ENCODE data around the gene CR1. TPM values are rescaled to one million over a fixed set of nuclear protein-coding genes. Genes with fewer than 3 reads are reported as not detected.

The CR1 gene
- total RNA-seq, 2 donors from 2014 or later: 0.33 to 1.3 TPM

- no peak for DNase-seq
These were observed 149.7 kb downstream of the CR1 start for GRCh38 chr1:207645635-207646081.

GRCh38 chr1:207646171-207646570, 150.2 kb downstream of the CR1 start:
- DNase-seq (no peak), ATAC-seq (no peak)
- intact Hi-C loops (cut with DNase I): no loop called here
- no peak for TF ChIP-seq POLR2A (IDR thresholded peaks at IDR 0.05)
- TF ChIP-seq, protein P1, sequence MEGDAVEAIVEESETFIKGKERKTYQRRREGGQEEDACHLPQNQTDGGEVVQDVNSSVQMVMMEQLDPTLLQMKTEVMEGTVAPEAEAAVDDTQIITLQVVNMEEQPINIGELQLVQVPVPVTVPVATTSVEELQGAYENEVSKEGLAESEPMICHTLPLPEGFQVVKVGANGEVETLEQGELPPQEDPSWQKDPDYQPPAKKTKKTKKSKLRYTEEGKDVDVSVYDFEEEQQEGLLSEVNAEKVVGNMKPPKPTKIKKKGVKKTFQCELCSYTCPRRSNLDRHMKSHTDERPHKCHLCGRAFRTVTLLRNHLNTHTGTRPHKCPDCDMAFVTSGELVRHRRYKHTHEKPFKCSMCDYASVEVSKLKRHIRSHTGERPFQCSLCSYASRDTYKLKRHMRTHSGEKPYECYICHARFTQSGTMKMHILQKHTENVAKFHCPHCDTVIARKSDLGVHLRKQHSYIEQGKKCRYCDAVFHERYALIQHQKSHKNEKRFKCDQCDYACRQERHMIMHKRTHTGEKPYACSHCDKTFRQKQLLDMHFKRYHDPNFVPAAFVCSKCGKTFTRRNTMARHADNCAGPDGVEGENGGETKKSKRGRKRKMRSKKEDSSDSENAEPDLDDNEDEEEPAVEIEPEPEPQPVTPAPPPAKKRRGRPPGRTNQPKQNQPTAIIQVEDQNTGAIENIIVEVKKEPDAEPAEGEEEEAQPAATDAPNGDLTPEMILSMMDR (IDR thresholded peaks at IDR 0.05): no peak
- H3K27me3 ChIP-seq: no peaks in the 10 kb centered on the region
- H3K27ac ChIP-seq: no peak overlapping the region
- peaks cover 24% of the 10 kb centered on the region for H3K4me1 ChIP-seq
- no peaks in the 10 kb centered on the region for H3K9me3 ChIP-seq
- H3K36me3 ChIP-seq (replicated peaks in 1 of 2; ENCODE audit: insufficient read depth in 1 of 2, low read depth in 2 of 2): no peaks in the 10 kb centered on the region
- no peak overlapping the region for H3K4me3 ChIP-seq

More at GRCh38 chr1:207645635-207646081, 149.7 kb downstream of the CR1 start:
- H3K4me3 ChIP-seq: no peak overlapping the region
- no peak overlapping the region for H3K27ac ChIP-seq
- H3K27me3 ChIP-seq: no peaks in the 10 kb centered on the region
- ATAC-seq: no peak
- intact Hi-C loops (cut with DNase I): no loop called here
- peaks cover 24% of the 10 kb centered on the region for H3K4me1 ChIP-seq
- H3K36me3 ChIP-seq (replicated peaks in 1 of 2; ENCODE audit: insufficient read depth in 1 of 2, low read depth in 2 of 2): no peaks in the 10 kb centered on the region
- WGBS, 2 donors: 79 to 81% methylated on average over 9 to 17 of the region's 17 CpGs
- no peaks in the 10 kb centered on the region for H3K9me3 ChIP-seq
- TF ChIP-seq POLR2A (IDR thresholded peaks at IDR 0.05): no peak
- TF ChIP-seq, protein P1 (IDR thresholded peaks at IDR 0.05): no peak

GRCh38 chr1:207646944-207647579, 151.1 kb downstream of the CR1 start:
- Histone ChIP-seq H3K4me1 (peaks cover 24% of the 10 kb centered on the region), H3K36me3 (replicated peaks in 1 of 2; ENCODE audit: insufficient read depth in 1 of 2, low read depth in 2 of 2) (no peaks in the 10 kb centered on the region), H3K4me3 (no peak overlapping the region), H3K27ac (no peak overlapping the region), H3K27me3 (no peaks in the 10 kb centered on the region), H3K9me3 (no peaks in the 10 kb centered on the region)
- 47 to 49% methylated on average over 4 of the region's 4 CpGs for WGBS, 2 donors
- intact Hi-C loops (cut with DNase I): no loop called here
- DNase-seq (no peak), ATAC-seq (no peak)
- no peak for TF ChIP-seq POLR2A (IDR thresholded peaks at IDR 0.05)
- TF ChIP-seq, protein P1 (IDR thresholded peaks at IDR 0.05): no peak

GRCh38 chr1:207647671-207648333, 151.8 kb downstream of the CR1 start:
- intact Hi-C loops (cut with DNase I): no loop called here
- no peaks in the 10 kb centered on the region for H3K27me3 ChIP-seq
- H3K4me3 ChIP-seq: no peak overlapping the region
- 47 to 49% methylated on average over 4 of the region's 4 CpGs for WGBS, 2 donors
- peaks cover 24% of the 10 kb centered on the region for H3K4me1 ChIP-seq
- DNase-seq: no peak
- H3K27ac ChIP-seq: no peak overlapping the region
- ATAC-seq: no peak
- H3K9me3 ChIP-seq: no peaks in the 10 kb centered on the region
- TF ChIP-seq, protein P1 (IDR thresholded peaks at IDR 0.05): no peak
- no peak for TF ChIP-seq POLR2A (IDR thresholded peaks at IDR 0.05)
- H3K36me3 ChIP-seq (replicated peaks in 1 of 2; ENCODE audit: insufficient read depth in 1 of 2, low read depth in 2 of 2): no peaks in the 10 kb centered on the region

Measured in body of pancreas (tissue), 4 donors.